ENCODE data around the gene GADD45GIP1. TPM values are rescaled to one million over a fixed set of nuclear protein-coding genes. Genes with fewer than 3 reads are reported as not detected.
"Not testable (repeated sequence)": the region's sequence is repeated elsewhere in the genome, so short reads cannot be mapped to it uniquely, and the experiment has no call there.

The GADD45GIP1 gene
- total RNA-seq, 2 donors from 2014 or later: 31.0 to 34.9 TPM

DNA sequence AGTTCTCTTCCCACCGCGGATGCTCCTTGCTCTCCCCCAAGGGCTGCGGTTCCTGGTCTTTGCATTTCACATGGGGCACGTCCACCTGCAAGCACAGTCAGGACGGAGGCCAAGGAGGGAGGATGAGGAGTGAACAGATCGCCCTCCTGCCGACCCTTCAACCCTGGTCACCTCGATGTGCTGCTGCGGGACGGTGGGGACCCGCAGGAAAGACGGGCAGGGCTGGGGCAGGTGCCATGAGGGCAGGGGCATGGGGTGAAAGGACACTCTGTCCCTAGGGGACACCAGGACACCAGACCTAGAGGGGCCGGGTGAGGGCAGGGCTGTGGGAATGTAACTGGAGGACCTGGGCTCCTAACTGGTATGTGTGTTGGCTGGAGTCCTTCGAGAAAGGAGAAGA is 38.8 kb downstream of the GADD45GIP1 start:
- H3K27ac ChIP-seq (ENCODE audit: low read depth, low read length): no peak overlapping the region
- peaks cover 13% of the 10 kb centered on the region for H3K36me3 ChIP-seq (ENCODE audit: control insufficient read depth, insufficient read depth, low read length)
- H3K4me1 ChIP-seq (ENCODE audit: control insufficient read depth, insufficient read depth, low read length): peaks cover 2% of the 10 kb centered on the region
- WGBS, 2 experiments (ENCODE audit: insufficient coverage in 1 of 2, insufficient read length in 1 of 2): 89 to 97% methylated on average over 5 to 14 of the region's 14 CpGs
- Mint-ChIP-seq H3K36me3 (ENCODE audit: low read depth) (peaks cover 16% of the 10 kb centered on the region), H3K9me3 (peaks cover 10% of the 10 kb centered on the region), H3K27ac (no peak overlapping the region), H3K4me1 (peaks cover 11% of the 10 kb centered on the region), H3K27me3 (ENCODE audit: insufficient read depth) (peaks cover 13% of the 10 kb centered on the region), H3K4me3 (no peak overlapping the region)
- DNase-seq: no peak
- no peak for TF ChIP-seq CTCF (conservative IDR thresholded peaks at IDR 0.05)
- no peak overlapping the region for H3K4me3 ChIP-seq (ENCODE audit: low read length)
- no peak overlapping the region for H3K9ac ChIP-seq (ENCODE audit: extremely low read depth, low read length, poor library complexity, severe bottlenecking)
- no peaks in the 10 kb centered on the region for H3K9me3 ChIP-seq (ENCODE audit: control insufficient read depth, low read length)
- no peaks in the 10 kb centered on the region for H3K27me3 ChIP-seq (ENCODE audit: control insufficient read depth, insufficient read depth, low read length, poor library complexity, severe bottlenecking)

DNA sequence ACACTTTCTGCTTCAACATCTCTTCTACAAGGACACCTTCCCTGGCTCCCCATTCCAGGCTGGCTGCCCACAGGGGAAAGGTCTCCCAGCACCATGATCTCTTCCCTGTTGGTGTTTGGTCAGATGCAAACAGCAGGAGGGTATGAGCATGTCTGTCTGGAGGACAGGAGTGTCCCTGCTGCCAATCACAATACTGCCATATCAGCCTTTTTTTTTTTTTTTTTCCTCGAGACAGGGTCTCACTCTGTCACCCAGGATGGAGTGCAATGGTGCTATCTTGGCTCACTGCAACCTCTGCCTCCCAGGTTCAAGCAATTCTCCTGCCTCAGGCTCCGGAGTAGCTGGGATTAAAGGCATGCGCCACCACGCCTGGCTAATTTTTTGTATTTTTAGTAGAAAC is 41.2 kb downstream of the GADD45GIP1 start:
- not testable (repeated sequence) for H3K36me3 Mint-ChIP-seq (ENCODE audit: low read depth); H3K4me1 ChIP-seq (ENCODE audit: control insufficient read depth, insufficient read depth, low read length); H3K27ac ChIP-seq (ENCODE audit: low read depth, low read length); H3K36me3 ChIP-seq (ENCODE audit: control insufficient read depth, insufficient read depth, low read length); H3K9me3 ChIP-seq (ENCODE audit: control insufficient read depth, low read length); H3K4me3 ChIP-seq (ENCODE audit: low read length); H3K4me3 Mint-ChIP-seq; H3K27ac Mint-ChIP-seq; DNase-seq; H3K9ac ChIP-seq (ENCODE audit: extremely low read depth, low read length, poor library complexity, severe bottlenecking); H3K27me3 ChIP-seq (ENCODE audit: control insufficient read depth, insufficient read depth, low read length, poor library complexity, severe bottlenecking)
- peaks cover 10% of the 10 kb centered on the region for H3K9me3 Mint-ChIP-seq
- H3K27me3 Mint-ChIP-seq (ENCODE audit: insufficient read depth): peaks cover 13% of the 10 kb centered on the region
- H3K4me1 Mint-ChIP-seq: peaks cover 22% of the 10 kb centered on the region
- WGBS, 2 experiments (ENCODE audit: insufficient coverage in 1 of 2, insufficient read length in 1 of 2): 79 to 94% methylated on average over 3 to 4 of the region's 4 CpGs

DNA sequence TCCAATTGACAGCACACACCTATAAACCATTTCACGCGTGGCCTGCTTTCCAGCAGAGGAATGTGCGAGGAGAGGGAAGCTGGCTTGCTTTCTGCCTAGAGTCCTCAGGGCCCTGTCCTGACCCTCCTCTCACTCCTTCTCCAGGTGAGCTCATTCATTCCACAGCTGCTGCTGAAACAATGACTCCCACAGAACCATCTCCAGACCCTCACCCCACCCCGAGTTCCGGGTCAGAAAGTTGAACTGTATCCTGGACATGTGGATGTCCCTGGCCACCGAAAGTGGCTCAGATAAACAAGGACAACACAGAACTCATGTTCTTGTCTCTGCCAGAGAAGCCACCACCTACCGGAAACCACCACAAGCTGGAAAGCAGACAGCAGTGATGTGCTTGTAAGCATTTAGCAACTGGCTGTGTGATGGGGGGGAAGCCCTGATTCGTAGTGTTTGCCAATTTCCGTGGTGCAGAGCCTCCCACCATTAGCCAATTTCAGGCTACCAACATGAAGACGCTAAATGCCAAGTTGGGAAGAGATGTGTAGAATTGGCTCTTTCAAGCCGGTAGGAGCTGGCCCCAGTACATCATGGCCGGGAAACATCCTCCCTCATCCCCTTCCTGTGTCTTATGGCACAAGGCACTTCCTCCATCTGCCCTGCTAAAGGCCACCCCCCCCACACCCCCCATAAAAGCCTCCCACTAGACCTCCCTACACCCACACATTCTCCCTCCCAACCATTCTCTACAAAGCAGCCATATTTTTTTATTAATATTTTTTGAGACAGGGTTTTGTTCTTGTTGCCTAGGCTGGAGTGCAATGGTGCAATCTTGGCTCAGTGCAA is 43.0 kb downstream of the GADD45GIP1 start:
- peaks cover 6% of the 10 kb centered on the region for H3K4me1 ChIP-seq (ENCODE audit: control insufficient read depth, insufficient read depth, low read length)
- Mint-ChIP-seq H3K27me3 (ENCODE audit: insufficient read depth) (peaks cover 12% of the 10 kb centered on the region), H3K36me3 (ENCODE audit: low read depth) (no peaks in the 10 kb centered on the region), H3K4me3 (peak overlapping the region; percentile 45), H3K27ac (peak overlapping the region; percentile 97), H3K4me1 (peaks cover 22% of the 10 kb centered on the region), H3K9me3 (peaks cover 7% of the 10 kb centered on the region)
- DNase-seq: peak; percentile 64
- H3K36me3 ChIP-seq (ENCODE audit: control insufficient read depth, insufficient read depth, low read length): no peaks in the 10 kb centered on the region
- H3K27me3 ChIP-seq (ENCODE audit: control insufficient read depth, insufficient read depth, low read length, poor library complexity, severe bottlenecking): no peaks in the 10 kb centered on the region
- TF ChIP-seq CTCF (conservative IDR thresholded peaks at IDR 0.05): no peak
- H3K9ac ChIP-seq (ENCODE audit: extremely low read depth, low read length, poor library complexity, severe bottlenecking): no peak overlapping the region
- WGBS, 2 experiments (ENCODE audit: insufficient coverage in 1 of 2, insufficient read length in 1 of 2): 87 to 96% methylated on average over 9 to 11 of the region's 12 CpGs
- no peak overlapping the region for H3K4me3 ChIP-seq (ENCODE audit: low read length)
- no peak overlapping the region for H3K27ac ChIP-seq (ENCODE audit: low read depth, low read length)
- no peaks in the 10 kb centered on the region for H3K9me3 ChIP-seq (ENCODE audit: control insufficient read depth, low read length)

All from endodermal cell (in vitro differentiated cells).